ENCODE measurements around the gene EVL.

DNA sequence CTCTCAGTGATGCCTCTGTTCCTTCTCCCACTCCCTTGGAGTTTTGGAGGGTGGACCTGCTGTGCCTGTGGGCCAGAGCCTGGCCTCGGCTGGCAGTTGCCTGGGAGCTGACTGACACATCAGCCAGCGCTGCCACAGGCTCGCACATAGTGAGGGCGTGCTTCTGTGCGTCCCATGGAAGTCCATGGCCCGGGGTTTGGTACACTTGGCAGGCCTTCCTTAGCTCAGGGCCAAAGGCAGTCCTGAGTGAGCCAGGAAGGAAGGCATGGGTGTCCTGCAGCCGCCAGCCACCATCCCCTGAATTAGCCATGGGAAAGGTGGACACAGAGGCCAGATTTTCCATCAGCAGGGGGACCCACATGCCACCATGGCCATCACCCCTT, 95.3 kb downstream of the EVL start:
- TF ChIP-seq POLR2AphosphoS5 (IDR thresholded peaks at IDR 0.05; ENCODE audit: low read length) (no peak), SIN3A (IDR thresholded peaks at IDR 0.05; ENCODE audit: low read depth, low read length) (no peak), CTCF (IDR thresholded peaks at IDR 0.05 in 2 of 3, conservative IDR thresholded peaks at IDR 0.05 in 1 of 3; ENCODE audit: control insufficient read depth in 2 of 3, extremely low read depth in 1 of 3, insufficient read depth in 1 of 3, low read depth in 3 of 3, low read length in 3 of 3) (no peak), ZNF384 (IDR thresholded peaks at IDR 0.05; ENCODE audit: borderline replicate concordance, low read depth, low read length) (no peak), MLLT1 (IDR thresholded peaks at IDR 0.05) (no peak), TAF1 (IDR thresholded peaks at IDR 0.05; ENCODE audit: borderline replicate concordance, low read depth, low read length) (no peak), NRF1 (conservative IDR thresholded peaks at IDR 0.05; ENCODE audit: low read depth, low read length) (no peak), RAD51 (IDR thresholded peaks at IDR 0.05) (no peak), BCL11A (IDR thresholded peaks at IDR 0.05; ENCODE audit: low read depth, low read length) (no peak), TCF3 (IDR thresholded peaks at IDR 0.05; ENCODE audit: borderline replicate concordance, insufficient read depth, low read depth, low read length) (no peak)
- TF ChIP-seq, protein P1, sequence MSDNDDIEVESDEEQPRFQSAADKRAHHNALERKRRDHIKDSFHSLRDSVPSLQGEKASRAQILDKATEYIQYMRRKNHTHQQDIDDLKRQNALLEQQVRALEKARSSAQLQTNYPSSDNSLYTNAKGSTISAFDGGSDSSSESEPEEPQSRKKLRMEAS (IDR thresholded peaks at IDR 0.05; ENCODE audit: low read depth, low read length) = no peak

All from GM12878 (cell line).